Panc1 (cell line): ENCODE results near the gene ZBTB7C. TPM values are rescaled to one million over a fixed set of nuclear protein-coding genes. Genes with fewer than 3 reads are reported as not detected.

Source experiments
- ATAC-seq: fragments of 200-7000 bp; cut with Tn5 transposase; 2 replicates; pipeline ENCODE4 v1.9.1; 2020; ENCODE audit warnings: mild to moderate bottlenecking, moderate library complexity
- BruUV-seq: library from RNA; stranded (reverse); fragments of 400-500 nt; replicated peaks from 2 replicates; lab custom pipeline; 2021; lab: Mats Ljungman, UMichigan
- CTCF ChIA-PET: fragments of 300-600 bp; sonication (Branson Sonifier 250); formaldehyde crosslinking; loops from one replicate; lab custom pipeline; 2022; ENCODE audit warnings: antibody characterized with exemption; lab: Charles Lee
- POLR2A ChIA-PET: fragments of 300-600 bp; sonication (Branson Sonifier 250); formaldehyde crosslinking; loops from one replicate; lab custom pipeline; 2022; ENCODE audit warnings: antibody characterized with exemption; lab: Charles Lee
- DNase-seq: peaks from one replicate; pipeline ENCODE4 v3.0.0-alpha.2; 2010; ENCODE audit warnings: low read depth, low spot score
- H3K27ac ChIP-seq: 2 replicates; pipeline ENCODE4 v1.5.1; 2011; ENCODE audit warnings: mild to moderate bottlenecking, low read length, inconsistent platforms
- H3K27me3 ChIP-seq: fragments of 200-500 bp; sonication (Bioruptor generic); 2 replicates; pipeline ENCODE4 v1.6.0; 2014; ENCODE audit warnings: low read length, inconsistent platforms; ENCODE audit not compliant: control insufficient read depth, insufficient read depth
- H3K36me3 ChIP-seq: fragments of 200-500 bp; sonication (Bioruptor generic); 2 replicates; pipeline ENCODE4 v1.5.1; 2014; ENCODE audit warnings: inconsistent platforms, mild to moderate bottlenecking, low read length, moderate library complexity; ENCODE audit not compliant: control insufficient read depth, insufficient read depth
- H3K4me1 ChIP-seq: 2 replicates; pipeline ENCODE4 v1.5.1; 2011; ENCODE audit warnings: inconsistent platforms, mild to moderate bottlenecking, low read length, moderate library complexity; ENCODE audit not compliant: control insufficient read depth, insufficient read depth
- H3K4me3 ChIP-seq, 2 experiments: 2 replicates each; pipeline ENCODE4 v1.5.1; 2011 to 2012; ENCODE audit warnings: low read depth in 2 of 2, low read length in 2 of 2, mild to moderate bottlenecking in 2 of 2, inconsistent platforms in 1 of 2, moderate library complexity in 1 of 2
- H3K9me3 ChIP-seq: fragments of 200-500 bp; sonication (Bioruptor generic); 2 replicates; pipeline ENCODE4 v1.5.1; 2014; ENCODE audit warnings: low read depth, mild to moderate bottlenecking, inconsistent platforms, low read length, moderate library complexity; ENCODE audit not compliant: control insufficient read depth, insufficient read depth
- POLR2AphosphoS5 ChIP-seq: IDR thresholded peaks from 2 replicates; pipeline ENCODE4 v1.6.1; 2012; ENCODE audit warnings: mild to moderate bottlenecking, low read depth, low read length, moderate library complexity
- REST ChIP-seq, 2 experiments: IDR thresholded peaks; 2 replicates each; pipeline ENCODE4 v1.6.1; 2011 to 2012; ENCODE audit warnings: low read depth in 2 of 2, control low read depth in 1 of 2, low read length in 1 of 2, mild to moderate bottlenecking in 1 of 2, moderate library complexity in 1 of 2; ENCODE audit not compliant: insufficient read depth in 1 of 2
- SIN3A ChIP-seq: IDR thresholded peaks from 2 replicates; pipeline ENCODE4 v1.6.1; 2012; ENCODE audit warnings: low read depth, mild to moderate bottlenecking, low read length, moderate library complexity, borderline replicate concordance; ENCODE audit not compliant: insufficient read depth
- TCF7L2 ChIP-seq: IDR thresholded peaks from 2 replicates; pipeline ENCODE4 v1.6.1; 2011; ENCODE audit warnings: mild to moderate bottlenecking, low read depth, low read length, inconsistent platforms
- in situ Hi-C: cut with HindIII; loops from 2 replicates; pipeline ENCODE4 v1.10.0; 2016; ENCODE audit warnings: low sequenced_read_pairs, low pct_unique_long_range_greater_than_20kb
- intact Hi-C: fragments of 100-400 bp; cut with micrococcal nuclease; formaldehyde crosslinking; loops from one replicate; pipeline ENCODE4 v1.10.0; 2022; ENCODE audit not compliant: unreplicated experiment
- total RNA-seq: library from RNA; stranded (reverse); gene quantifications from one replicate; pipeline ENCODE4 v1.2.1, GENCODE V29; 2021; ENCODE audit not compliant: unreplicated experiment
- TF ChIP-seq, protein P1 (sequence below): fragments of 450-650 bp; IDR thresholded peaks from 2 replicates; pipeline ENCODE4 v1.5.1; 2017; ENCODE audit warnings: mild to moderate bottlenecking

Gene ZBTB7C
- total RNA-seq, 1 experiment from 2014 or later, result 0.03 TPM

GRCh38 chr18:48058486-48058885 is 350.7 kb downstream of the ZBTB7C start:
- H3K9me3 ChIP-seq, result no peaks in the 10 kb centered on the region

GRCh38 chr18:48057018-48057417 is 352.2 kb downstream of the ZBTB7C start:
- no peaks in the 10 kb centered on the region for H3K36me3 ChIP-seq
- no peaks in the 10 kb centered on the region for H3K4me1 ChIP-seq
- no peak overlapping the region for H3K27ac ChIP-seq
- intact Hi-C loops, result no loop called here
- H3K9me3 ChIP-seq, result no peaks in the 10 kb centered on the region
- CTCF ChIA-PET, result no interaction called here
- DNase-seq (no peak), ATAC-seq (no peak)
- no TSS peak for BruUV-seq
- H3K4me3 ChIP-seq, result no peak overlapping the region
- H3K27me3 ChIP-seq, result no peaks in the 10 kb centered on the region; the same call in 1 of the 2 replicates
- in situ Hi-C loops, result no loop called here
- TF ChIP-seq POLR2AphosphoS5 (no peak), SIN3A (no peak), TCF7L2 (no peak), REST (IDR thresholded peaks at IDR 0.05; ENCODE audit: insufficient read depth in 1 of 2, low read depth in 2 of 2, low read length in 1 of 2) (no peak)
- TF ChIP-seq, protein P1, sequence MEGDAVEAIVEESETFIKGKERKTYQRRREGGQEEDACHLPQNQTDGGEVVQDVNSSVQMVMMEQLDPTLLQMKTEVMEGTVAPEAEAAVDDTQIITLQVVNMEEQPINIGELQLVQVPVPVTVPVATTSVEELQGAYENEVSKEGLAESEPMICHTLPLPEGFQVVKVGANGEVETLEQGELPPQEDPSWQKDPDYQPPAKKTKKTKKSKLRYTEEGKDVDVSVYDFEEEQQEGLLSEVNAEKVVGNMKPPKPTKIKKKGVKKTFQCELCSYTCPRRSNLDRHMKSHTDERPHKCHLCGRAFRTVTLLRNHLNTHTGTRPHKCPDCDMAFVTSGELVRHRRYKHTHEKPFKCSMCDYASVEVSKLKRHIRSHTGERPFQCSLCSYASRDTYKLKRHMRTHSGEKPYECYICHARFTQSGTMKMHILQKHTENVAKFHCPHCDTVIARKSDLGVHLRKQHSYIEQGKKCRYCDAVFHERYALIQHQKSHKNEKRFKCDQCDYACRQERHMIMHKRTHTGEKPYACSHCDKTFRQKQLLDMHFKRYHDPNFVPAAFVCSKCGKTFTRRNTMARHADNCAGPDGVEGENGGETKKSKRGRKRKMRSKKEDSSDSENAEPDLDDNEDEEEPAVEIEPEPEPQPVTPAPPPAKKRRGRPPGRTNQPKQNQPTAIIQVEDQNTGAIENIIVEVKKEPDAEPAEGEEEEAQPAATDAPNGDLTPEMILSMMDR, result no peak
- POLR2A ChIA-PET, result no interaction called here

More at GRCh38 chr18:48058486-48058885, 350.7 kb downstream of the ZBTB7C start:
- ATAC-seq (no peak), DNase-seq (no peak)
- no peaks in the 10 kb centered on the region for H3K4me1 ChIP-seq
- BruUV-seq, result no TSS peak
- in situ Hi-C loops (no loop called here), intact Hi-C loops (no loop called here)
- TF ChIP-seq REST (IDR thresholded peaks at IDR 0.05; ENCODE audit: insufficient read depth in 1 of 2, low read depth in 2 of 2, low read length in 1 of 2) (no peak), POLR2AphosphoS5 (no peak), SIN3A (no peak), TCF7L2 (no peak)
- TF ChIP-seq, protein P1, result no peak
- no peaks in the 10 kb centered on the region; the same call in 1 of the 2 replicates for H3K27me3 ChIP-seq
- H3K36me3 ChIP-seq, result no peaks in the 10 kb centered on the region
- no peak overlapping the region for H3K4me3 ChIP-seq
- no peak overlapping the region for H3K27ac ChIP-seq
- ChIA-PET POLR2A (no interaction called here), CTCF (no interaction called here)
